Adrenal gland (tissue), 5 donors: ENCODE results near the gene TAL2.

Source experiments
- POLR2A ChIP-seq, 2 donors: fragments of 450-650 bp; IDR thresholded peaks; one replicate each; pipeline ENCODE4 v1.6.1; 2017; ENCODE audit warnings: antibody characterized with exemption in 2 of 2, mild to moderate bottlenecking in 2 of 2, moderate library complexity in 1 of 2
- TF ChIP-seq, protein P1 (sequence below), 6 experiments: fragments of 450-650 bp in 4 of 6; fragments of 200-600 bp in 2 of 6; sonication (generic) in 1 of 6; IDR thresholded peaks; 1 replicate in 5 of 6; 2 replicates in 1 of 6; pipeline versions ENCODE4 v1.5.1 to v1.8.0; 2016 to 2021; ENCODE audit warnings: antibody characterized with exemption in 6 of 6, mild to moderate bottlenecking in 2 of 6, moderate library complexity in 1 of 6
- donor health status: DM: no; HTN: no; CAD: no.

DNA sequence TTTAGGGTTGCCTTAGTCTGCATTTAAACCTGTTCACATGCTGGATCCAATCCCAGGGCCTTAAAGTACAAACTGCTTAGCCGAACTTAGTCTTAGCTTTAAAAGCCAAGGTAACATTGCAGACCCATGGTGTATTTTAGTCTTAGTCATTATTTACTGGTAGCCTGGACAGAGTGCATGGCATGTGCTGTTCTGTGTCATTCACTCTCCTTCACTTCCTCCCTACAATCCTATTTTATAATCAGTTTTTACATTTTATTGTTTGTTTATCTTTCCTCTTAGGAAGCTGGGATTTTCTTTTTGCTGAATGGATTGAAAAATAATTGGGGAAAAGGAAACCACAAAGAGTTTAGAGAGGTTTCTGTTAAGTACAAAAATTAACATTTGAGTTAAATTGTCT, 29.4 kb upstream of the TAL2 start:
- TF ChIP-seq, protein P1, sequence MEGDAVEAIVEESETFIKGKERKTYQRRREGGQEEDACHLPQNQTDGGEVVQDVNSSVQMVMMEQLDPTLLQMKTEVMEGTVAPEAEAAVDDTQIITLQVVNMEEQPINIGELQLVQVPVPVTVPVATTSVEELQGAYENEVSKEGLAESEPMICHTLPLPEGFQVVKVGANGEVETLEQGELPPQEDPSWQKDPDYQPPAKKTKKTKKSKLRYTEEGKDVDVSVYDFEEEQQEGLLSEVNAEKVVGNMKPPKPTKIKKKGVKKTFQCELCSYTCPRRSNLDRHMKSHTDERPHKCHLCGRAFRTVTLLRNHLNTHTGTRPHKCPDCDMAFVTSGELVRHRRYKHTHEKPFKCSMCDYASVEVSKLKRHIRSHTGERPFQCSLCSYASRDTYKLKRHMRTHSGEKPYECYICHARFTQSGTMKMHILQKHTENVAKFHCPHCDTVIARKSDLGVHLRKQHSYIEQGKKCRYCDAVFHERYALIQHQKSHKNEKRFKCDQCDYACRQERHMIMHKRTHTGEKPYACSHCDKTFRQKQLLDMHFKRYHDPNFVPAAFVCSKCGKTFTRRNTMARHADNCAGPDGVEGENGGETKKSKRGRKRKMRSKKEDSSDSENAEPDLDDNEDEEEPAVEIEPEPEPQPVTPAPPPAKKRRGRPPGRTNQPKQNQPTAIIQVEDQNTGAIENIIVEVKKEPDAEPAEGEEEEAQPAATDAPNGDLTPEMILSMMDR (IDR thresholded peaks at IDR 0.05): no peak
- no peak for TF ChIP-seq POLR2A (IDR thresholded peaks at IDR 0.05)
